HFF-Myc (cell line): ENCODE results near the gene PTPN22.

Experiments used
- DNase-seq: peaks from one replicate; pipeline ENCODE4 v3.0.0-alpha.2; 2011; ENCODE audit warnings: low read depth; ENCODE audit errors: extremely low read depth
- H3K4me3 ChIP-seq: replicated peaks from 2 replicates; pipeline ENCODE4 v1.5.1; 2011; ENCODE audit warnings: low read depth, mild to moderate bottlenecking, control low read depth, low read length
- CTCF ChIP-seq: IDR thresholded peaks from 2 replicates; pipeline ENCODE4 v1.5.1; 2012; ENCODE audit warnings: mild to moderate bottlenecking, low read depth, low read length, control low read depth; ENCODE audit errors: missing control alignments

PTPN22 gene

GRCh38 chr1:113802367-113803007, 69.0 kb downstream of the PTPN22 start:
- H3K4me3 ChIP-seq = no peak overlapping the region
- no peak for DNase-seq
- TF ChIP-seq CTCF = no peak

- DNase-seq = no peak
- H3K4me3 ChIP-seq = no peak overlapping the region
- no peak for TF ChIP-seq CTCF
Measured at GRCh38 chr1:113800487-113800886, 71.0 kb downstream of the PTPN22 start.

- no peak for DNase-seq
- TF ChIP-seq CTCF = no peak
Measured at GRCh38 chr1:113797472-113797871, 74.0 kb downstream of the PTPN22 start.

GRCh38 chr1:113793878-113794834, 77.4 kb downstream of the PTPN22 start:
- TF ChIP-seq CTCF = no peak
- no peak for DNase-seq
- no peak overlapping the region for H3K4me3 ChIP-seq

More at GRCh38 chr1:113797472-113797871, 74.0 kb downstream of the PTPN22 start:
- H3K4me3 ChIP-seq = no peak overlapping the region

- H3K4me3 ChIP-seq = no peak overlapping the region
- TF ChIP-seq CTCF = no peak
Measured at GRCh38 chr1:113792986-113793385, 78.5 kb downstream of the PTPN22 start.

GRCh38 chr1:113792471-113792870, 79.0 kb downstream of the PTPN22 start:
- no peak for DNase-seq
- no peak overlapping the region for H3K4me3 ChIP-seq
- no peak for TF ChIP-seq CTCF

More at GRCh38 chr1:113792986-113793385, 78.5 kb downstream of the PTPN22 start:
- no peak for DNase-seq
